HT1080 (cell line): ENCODE measurements around the gene CBY3. TPM values are rescaled to one million over a fixed set of nuclear protein-coding genes. Genes with fewer than 3 reads are reported as not detected.
A peak's percentile ranks its signal among the peaks of the same experiment; 100 is the strongest.
"Not testable (repeated sequence)": the region's sequence is repeated elsewhere in the genome, so short reads cannot be mapped to it uniquely, and the experiment has no call there.

Experiments
- DNase-seq: peaks from one replicate; pipeline ENCODE4 v3.0.0-alpha.2; 2015; ENCODE audit warnings: low read depth
- polyA plus RNA-seq, 2 experiments: library from polyadenylated mRNA; depleted of rRNA; stranded (reverse); fragments of >200 nt; gene quantifications; 2 replicates each; pipeline ENCODE4 v1.2.3, GENCODE V29; 2015
- total RNA-seq: library from RNA; depleted of rRNA; stranded (reverse); fragments of >200 nt; shearing (Covaris generic); gene quantifications from 2 replicates; pipeline ENCODE4 v1.2.3, GENCODE V29; 2014; rRNA removed

Gene CBY3
- not detected in 2 replicates for total RNA-seq
- not detected in 2 replicates for polyA plus RNA-seq (2015; cell fraction: cytosol; rRNA removed)
- polyA plus RNA-seq (2015; cell fraction: nucleus; rRNA removed), result not detected in 2 replicates

- DNase-seq, result no peak
These were observed at the start of gene CBY3 for GRCh38 chr5:179680780-179681401. TSS of gene CBY3 (minus strand) at chr5:179681034. CDS start at chr5:179680918, 116 bp downstream.

GRCh38 chr5:179730356-179730755 is 49.5 kb upstream of the CBY3 start:
- DNase-seq, result no peak

- no peak for DNase-seq
These were observed 48.9 kb upstream of the CBY3 start for GRCh38 chr5:179729727-179730126.

DNA sequence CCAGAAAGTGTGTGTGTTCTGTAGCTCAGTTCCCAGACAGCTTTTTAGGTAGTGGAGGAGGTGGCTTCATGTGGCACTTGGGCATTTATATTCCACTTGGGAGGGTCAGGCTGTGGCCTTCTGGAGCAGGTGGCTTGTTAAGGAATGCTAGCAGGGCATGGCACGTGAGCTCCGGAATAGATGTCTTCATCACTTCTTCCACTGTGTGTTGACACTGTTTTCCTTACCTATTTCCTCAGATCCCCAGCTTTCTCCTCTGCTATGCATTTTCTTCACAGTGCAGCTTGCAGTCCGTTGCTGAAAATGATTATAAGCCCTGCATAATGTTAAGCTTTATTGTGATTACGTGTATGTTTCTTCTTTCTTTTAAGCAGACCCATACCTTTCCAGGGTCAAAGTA is 48.5 kb upstream of the CBY3 start:
- DNase-seq, result no peak

GRCh38 chr5:179727106-179727505 is 46.3 kb upstream of the CBY3 start:
- no peak for DNase-seq

DNA sequence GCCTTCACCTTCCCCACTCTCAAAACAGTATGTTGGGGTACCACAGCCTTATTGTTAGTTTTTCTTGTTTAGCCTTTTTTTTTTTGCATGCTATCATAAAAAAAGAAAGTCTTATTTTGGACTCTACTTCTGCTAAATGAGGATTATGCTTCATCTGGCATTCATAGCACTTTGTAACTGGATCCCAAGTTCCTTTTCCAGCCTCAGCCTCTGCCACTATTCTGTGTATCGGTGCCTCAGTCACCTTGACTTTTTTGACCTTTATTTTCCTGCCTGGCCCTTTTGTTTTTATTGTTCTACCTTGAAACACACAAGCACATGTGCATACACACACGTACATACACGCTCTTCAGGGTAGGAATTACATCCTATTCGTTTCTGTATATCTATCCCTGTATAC is 43.3 kb upstream of the CBY3 start:
- no peak for DNase-seq

- no peak for DNase-seq
These were observed 39.4 kb upstream of the CBY3 start for GRCh38 chr5:179720222-179720621.

DNA sequence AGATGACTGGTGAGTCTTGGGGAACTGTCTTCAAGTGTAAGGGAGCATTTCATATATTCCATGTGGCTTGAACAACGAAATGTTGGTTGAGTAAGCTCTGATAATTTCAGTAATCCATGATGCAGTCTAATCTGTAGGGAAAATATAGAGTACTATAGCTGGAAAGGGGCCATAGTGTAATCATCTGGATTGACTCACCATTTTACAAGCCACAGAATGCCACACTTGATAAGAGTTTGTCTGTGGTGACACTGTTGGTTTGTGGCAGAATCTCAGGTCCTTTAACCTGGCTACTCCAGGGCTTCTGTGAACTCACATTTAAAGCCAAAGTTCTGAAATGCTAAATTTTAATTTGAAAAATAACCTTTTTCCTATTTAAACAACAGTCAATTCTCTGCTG is 35.5 kb upstream of the CBY3 start:
- DNase-seq, result no peak

GRCh38 chr5:179700401-179700918 is 19.6 kb upstream of the CBY3 start:
- no peak for DNase-seq

- DNase-seq, result peak; percentile 29
These were observed 18.9 kb upstream of the CBY3 start for GRCh38 chr5:179699616-179700237.

GRCh38 chr5:179698935-179699615 is 18.2 kb upstream of the CBY3 start, which contains the start of gene CANX:
TSS of gene CANX (plus strand) at chr5:179698967. CDS start at chr5:179705682, 6,715 bp downstream.
- DNase-seq, result peak; percentile 18

- DNase-seq, result peak; percentile 100
These were observed 17.4 kb upstream of the CBY3 start for GRCh38 chr5:179697993-179698934.

DNA sequence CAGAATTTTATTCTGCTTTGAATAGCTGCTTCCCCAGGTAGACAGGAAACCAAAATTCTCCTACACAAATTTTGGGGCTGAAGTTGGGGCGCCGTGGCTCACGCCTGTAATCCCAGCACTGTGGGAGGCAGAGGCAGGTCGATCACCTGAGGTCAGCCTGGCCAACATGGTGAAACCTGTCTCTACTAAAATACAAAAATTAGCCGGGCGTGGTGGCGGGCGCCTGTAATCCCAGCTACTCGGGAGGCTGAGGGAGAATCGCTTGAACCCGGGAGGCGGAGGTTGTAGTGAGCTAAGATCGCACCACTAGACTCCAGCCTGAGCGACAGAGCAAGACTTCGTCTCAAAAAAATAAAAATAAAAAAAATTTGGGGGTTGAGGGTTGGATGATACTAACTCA is 16.7 kb upstream of the CBY3 start:
- DNase-seq, result not testable (repeated sequence)

DNA sequence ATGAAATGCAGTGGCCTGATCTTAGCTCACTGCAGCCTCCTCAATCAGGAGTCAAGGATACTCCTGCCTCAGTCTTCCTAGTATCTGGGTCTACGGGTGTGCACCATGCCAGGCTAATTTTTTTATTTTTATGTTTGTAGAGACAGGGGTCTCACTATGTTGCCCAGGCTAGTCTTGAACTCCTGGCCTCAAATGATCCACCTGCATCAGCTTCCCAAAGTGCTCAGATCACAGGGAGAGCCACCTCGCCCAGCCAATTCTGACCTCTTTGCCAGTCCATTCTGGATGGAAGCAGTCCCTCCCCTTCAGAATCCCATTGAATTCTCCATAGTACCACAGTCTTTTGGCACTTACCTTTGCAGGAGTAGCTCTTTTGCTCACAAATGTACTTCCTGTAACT is 16.3 kb upstream of the CBY3 start:
- DNase-seq, result no peak

- no peak for DNase-seq
These were observed 15.8 kb upstream of the CBY3 start for GRCh38 chr5:179696603-179697002.

DNA sequence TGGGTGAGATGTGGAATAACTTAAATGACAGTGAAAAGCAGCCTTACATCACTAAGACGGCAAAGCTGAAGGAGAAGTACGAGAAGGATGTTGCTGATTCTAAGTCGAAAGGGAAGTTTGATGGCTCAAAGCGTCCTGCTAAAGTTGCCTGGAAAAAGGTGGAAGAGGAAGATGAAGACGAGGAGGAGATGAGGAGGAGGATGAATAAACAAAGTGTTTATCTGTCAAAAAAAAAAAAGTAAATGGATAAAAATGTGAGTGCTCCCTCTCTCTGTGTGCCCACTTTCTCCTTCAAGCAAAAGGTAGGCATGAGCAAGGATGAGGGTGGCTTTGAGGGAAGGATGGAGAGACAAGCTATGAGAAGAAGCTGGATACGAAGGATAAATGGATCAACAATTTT is 13.7 kb upstream of the CBY3 start:
- no peak for DNase-seq

GRCh38 chr5:179689212-179689611 is 8.4 kb upstream of the CBY3 start:
- DNase-seq, result not testable (repeated sequence)

GRCh38 chr5:179680014-179680779 is 637 bp downstream of the CBY3 start:
- DNase-seq, result no peak

GRCh38 chr5:179679014-179679674 is 1.7 kb downstream of the CBY3 start:
- no peak for DNase-seq
